IPS-15b (cell line): ENCODE data around the gene FOXP4.

Experiments used
- H3K27me3 ChIP-seq: one replicate; pipeline ENCODE4 v1.6.1; 2013; ENCODE audit warnings: low read length; ENCODE audit not compliant: control insufficient read depth, insufficient read depth
- H3K36me3 ChIP-seq: one replicate; pipeline ENCODE4 v1.6.1; 2013; ENCODE audit warnings: low read length; ENCODE audit not compliant: control insufficient read depth, insufficient read depth
- H3K4me1 ChIP-seq: one replicate; pipeline ENCODE4 v1.6.1; 2013; ENCODE audit warnings: mild to moderate bottlenecking, low read length; ENCODE audit not compliant: control insufficient read depth, insufficient read depth
- H3K4me3 ChIP-seq: one replicate; pipeline ENCODE4 v1.5.1; 2013; ENCODE audit warnings: low read depth, low read length
- H3K9ac ChIP-seq: one replicate; pipeline ENCODE4 v1.6.1; 2013; ENCODE audit warnings: low read depth, mild to moderate bottlenecking, low read length
- H3K9me3 ChIP-seq: one replicate; pipeline ENCODE4 v1.6.1; 2013; ENCODE audit warnings: mild to moderate bottlenecking, low read length; ENCODE audit not compliant: control insufficient read depth, insufficient read depth

FOXP4 gene

DNA sequence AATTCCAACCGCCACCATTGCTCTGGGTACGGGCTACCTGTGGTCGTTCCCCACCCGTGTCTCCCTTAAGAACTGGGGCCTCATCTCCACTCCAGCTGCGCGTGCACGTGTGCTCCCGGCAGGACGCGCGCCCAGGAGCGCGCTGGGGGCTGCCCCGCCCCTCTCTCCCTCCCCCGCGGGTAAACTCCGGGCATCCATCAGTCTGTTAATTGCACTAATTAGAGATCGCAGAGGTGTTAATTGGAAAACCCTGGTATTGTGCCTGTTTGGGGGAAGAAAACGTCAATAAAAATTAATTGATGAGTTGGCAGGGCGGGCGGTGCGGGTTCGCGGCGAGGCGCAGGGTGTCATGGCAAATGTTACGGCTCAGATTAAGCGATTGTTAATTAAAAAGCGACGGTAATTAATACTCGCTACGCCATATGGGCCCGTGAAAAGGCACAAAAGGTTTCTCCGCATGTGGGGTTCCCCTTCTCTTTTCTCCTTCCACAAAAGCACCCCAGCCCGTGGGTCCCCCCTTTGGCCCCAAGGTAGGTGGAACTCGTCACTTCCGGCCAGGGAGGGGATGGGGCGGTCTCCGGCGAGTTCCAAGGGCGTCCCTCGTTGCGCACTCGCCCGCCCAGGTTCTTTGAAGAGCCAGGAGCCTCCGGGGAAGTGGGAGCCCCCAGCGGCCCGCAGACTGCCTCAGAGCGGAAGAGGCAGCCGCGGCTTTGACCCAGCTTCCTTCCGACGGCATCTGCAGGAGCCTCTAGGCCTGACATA is 14.4 kb downstream of the FOXP4 start:
- H3K9ac ChIP-seq, result no peak overlapping the region
- H3K36me3 ChIP-seq, result peaks cover 1% of the 10 kb centered on the region
- H3K4me3 ChIP-seq, result peak overlapping the region; percentile 74
- no peaks in the 10 kb centered on the region for H3K9me3 ChIP-seq
- H3K4me1 ChIP-seq, result peaks cover 34% of the 10 kb centered on the region
- peaks cover 43% of the 10 kb centered on the region for H3K27me3 ChIP-seq

DNA sequence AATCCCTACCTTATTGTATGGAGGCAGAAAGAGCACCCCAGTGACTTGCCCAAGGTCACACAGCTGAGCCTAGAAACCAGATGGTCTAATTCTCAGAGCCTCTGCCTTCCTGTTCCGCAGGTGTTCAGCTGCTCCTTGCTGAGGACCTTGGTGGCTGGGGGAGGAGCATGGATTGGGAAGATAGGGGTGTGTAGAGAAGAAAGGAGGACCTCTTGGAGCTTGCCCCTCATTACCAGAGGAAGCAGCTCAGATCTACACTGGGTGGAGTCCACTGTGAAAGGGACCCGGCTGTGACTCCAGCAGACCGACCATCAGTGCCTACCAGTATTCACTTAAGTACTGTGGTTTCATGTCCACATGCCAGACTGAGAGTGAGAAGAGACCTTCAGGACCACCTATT is 15.2 kb downstream of the FOXP4 start:
- Histone ChIP-seq H3K9ac (no peak overlapping the region), H3K4me3 (peak overlapping the region; percentile 74), H3K36me3 (peaks cover 9% of the 10 kb centered on the region), H3K27me3 (peaks cover 43% of the 10 kb centered on the region), H3K9me3 (no peaks in the 10 kb centered on the region), H3K4me1 (peaks cover 34% of the 10 kb centered on the region)

DNA sequence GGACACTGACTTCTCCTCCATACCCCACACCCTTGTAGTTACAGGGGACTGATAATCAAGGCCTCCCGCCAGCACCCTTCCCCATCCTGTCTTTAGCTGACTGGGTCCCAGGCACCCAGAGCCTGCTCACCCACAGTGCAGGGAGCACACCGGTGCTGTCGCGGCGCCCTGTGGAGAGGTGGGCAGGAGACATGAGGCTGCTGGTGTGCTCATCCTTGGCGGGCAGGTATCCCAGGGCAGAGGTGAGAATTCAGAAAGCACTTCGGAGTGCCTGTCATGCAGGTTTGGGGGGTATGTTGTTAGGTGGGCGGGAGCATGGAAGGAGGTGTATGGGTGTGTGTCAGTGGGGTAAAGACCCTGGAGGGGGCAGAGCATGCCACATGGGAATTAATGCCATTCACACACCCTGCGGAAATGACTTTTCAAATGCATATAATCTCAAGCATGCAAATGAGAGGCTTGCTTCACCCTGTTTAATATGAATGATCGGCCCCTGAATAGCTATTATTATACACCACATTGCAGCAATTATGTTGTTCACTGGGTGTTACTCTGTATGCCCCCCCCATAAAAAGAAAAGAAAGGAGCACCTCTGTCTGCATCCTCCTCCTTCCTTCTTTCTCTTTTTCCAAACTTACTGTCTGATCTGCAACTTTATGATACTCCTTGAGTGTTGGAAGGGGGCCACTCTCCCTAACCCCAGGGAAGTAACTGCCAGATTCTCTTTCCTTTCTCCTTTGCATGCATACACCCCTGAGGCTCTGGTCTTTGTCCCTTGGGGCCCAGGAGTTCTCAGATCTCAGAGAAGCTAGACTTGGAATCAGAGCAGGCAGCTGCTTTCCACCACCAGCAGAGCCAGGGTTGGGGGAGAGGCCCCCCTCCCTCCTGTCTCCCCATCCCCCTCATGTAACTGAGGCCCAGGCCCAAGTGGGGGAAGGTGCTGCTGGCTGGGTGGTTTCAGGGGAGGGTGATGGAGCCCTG is 16.0 kb downstream of the FOXP4 start:
- H3K4me1 ChIP-seq, result peaks cover 27% of the 10 kb centered on the region
- H3K27me3 ChIP-seq, result peaks cover 38% of the 10 kb centered on the region
- peak overlapping the region; percentile 74 for H3K4me3 ChIP-seq
- H3K36me3 ChIP-seq, result peaks cover 17% of the 10 kb centered on the region
- no peaks in the 10 kb centered on the region for H3K9me3 ChIP-seq
- no peak overlapping the region for H3K9ac ChIP-seq

DNA sequence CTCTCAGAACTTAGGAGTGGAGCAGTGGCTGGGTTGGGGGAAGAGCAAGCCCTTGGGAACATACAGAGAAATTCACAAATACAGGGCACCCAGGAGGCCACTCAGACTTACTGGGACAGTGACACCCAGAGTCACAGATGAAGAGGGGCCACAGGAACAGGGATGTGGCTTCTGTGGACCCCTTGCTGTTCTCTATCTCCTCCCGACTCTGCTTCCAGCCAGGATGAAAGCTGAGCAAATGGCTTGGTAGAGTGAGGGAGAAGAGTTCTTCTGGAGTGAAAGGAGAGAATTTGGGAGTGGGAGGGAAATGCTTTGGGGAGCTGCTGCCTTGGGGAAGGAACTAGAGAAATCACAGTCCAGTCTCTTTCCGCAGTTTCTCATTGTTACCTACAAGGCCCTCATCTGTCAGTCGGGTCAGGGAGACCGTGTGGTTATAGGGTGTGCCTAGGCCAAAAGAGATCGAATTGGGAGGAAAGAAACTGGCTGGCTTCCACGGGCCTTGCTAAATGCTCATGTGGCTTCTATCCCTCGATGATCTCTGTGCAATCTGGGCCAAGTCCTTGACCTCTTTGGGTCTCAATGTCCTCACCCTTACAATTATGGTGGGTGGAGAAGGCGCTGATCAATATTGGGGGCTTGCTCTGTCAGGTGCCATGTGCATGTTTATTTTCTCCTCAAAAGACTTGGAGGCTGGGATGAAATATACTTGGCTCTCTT is 17.0 kb downstream of the FOXP4 start:
- H3K4me1 ChIP-seq, result peaks cover 21% of the 10 kb centered on the region
- peaks cover 19% of the 10 kb centered on the region for H3K36me3 ChIP-seq
- H3K27me3 ChIP-seq, result peaks cover 28% of the 10 kb centered on the region
- no peak overlapping the region for H3K9ac ChIP-seq
- no peak overlapping the region for H3K4me3 ChIP-seq
- no peaks in the 10 kb centered on the region for H3K9me3 ChIP-seq

DNA sequence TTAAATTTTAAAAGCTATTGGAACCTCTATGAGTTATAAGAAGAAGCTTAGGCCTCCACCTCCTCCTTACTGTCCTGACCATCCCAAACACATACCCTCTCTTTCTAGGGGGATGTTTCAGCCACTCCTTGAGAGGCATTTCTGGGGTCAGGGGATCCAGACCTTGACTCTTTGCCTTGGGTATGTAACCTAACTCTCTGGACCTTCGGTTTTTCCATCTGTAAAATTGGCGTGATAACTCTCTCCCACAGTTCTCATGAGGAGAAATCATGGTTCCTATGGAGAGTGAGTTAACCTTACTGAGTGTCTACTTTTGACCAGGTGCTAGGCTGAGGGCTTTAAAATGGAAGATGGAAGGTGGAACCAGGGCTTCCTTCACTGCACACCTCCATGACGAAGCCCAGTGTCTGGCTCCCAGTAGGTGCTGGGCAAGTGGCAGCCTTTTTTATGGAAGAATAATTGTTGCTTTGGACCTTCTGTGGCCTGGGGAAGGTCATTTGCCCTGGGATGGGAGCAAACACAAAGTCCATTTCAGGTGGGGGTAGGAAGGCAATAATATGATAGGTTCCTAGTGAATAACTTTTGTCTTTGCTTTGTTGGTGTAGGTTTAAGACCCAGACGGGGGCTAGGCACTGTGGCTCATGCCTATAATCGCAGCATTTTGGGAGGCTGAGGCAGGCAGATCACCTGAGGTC is 18.4 kb downstream of the FOXP4 start:
- Histone ChIP-seq H3K9ac (no peak overlapping the region), H3K36me3 (peaks cover 19% of the 10 kb centered on the region), H3K27me3 (peaks cover 15% of the 10 kb centered on the region), H3K9me3 (no peaks in the 10 kb centered on the region), H3K4me3 (no peak overlapping the region), H3K4me1 (peaks cover 31% of the 10 kb centered on the region)

DNA sequence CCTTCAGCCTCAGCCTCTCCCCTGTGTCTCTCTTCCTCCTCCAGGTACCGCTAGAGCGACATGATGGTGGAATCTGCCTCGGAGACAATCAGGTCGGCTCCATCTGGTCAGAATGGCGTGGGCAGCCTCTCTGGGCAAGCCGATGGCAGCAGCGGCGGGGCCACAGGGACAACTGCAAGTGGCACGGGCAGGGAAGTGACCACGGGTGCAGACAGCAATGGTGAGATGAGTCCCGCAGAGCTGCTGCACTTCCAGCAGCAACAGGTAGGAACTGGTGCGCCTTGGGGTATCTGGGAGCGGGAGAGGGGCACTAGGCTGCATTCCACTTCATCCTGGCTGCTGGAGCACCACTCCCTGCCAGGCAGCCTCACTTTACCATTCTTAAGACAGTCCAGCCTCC is 19.5 kb downstream of the FOXP4 start:
- Histone ChIP-seq H3K27me3 (peaks cover 7% of the 10 kb centered on the region), H3K9me3 (no peaks in the 10 kb centered on the region), H3K36me3 (peaks cover 19% of the 10 kb centered on the region), H3K9ac (no peak overlapping the region), H3K4me1 (peaks cover 39% of the 10 kb centered on the region), H3K4me3 (no peak overlapping the region)

DNA sequence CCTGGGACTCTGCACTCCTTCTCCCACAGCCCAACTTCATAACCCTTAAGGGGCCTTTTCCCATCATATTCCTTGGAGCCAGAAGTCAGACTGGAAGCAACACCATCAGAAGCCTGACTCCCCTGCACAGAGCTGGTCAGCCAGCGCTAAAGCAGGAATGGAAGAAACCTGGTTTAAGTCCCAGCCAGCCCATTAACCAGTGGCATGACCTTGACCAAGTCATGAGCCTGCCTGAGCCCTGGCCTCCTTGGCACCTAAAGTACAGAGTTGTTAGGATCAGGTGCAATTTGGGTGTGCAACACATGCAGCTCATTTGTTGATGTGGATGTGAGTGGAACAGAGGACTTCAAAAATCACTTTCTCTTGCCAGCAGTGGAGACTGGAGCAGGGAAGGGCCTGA is 20.8 kb downstream of the FOXP4 start:
- Histone ChIP-seq H3K4me3 (no peak overlapping the region), H3K36me3 (peaks cover 19% of the 10 kb centered on the region), H3K4me1 (peaks cover 39% of the 10 kb centered on the region), H3K9me3 (no peaks in the 10 kb centered on the region), H3K9ac (no peak overlapping the region), H3K27me3 (peaks cover 2% of the 10 kb centered on the region)

DNA sequence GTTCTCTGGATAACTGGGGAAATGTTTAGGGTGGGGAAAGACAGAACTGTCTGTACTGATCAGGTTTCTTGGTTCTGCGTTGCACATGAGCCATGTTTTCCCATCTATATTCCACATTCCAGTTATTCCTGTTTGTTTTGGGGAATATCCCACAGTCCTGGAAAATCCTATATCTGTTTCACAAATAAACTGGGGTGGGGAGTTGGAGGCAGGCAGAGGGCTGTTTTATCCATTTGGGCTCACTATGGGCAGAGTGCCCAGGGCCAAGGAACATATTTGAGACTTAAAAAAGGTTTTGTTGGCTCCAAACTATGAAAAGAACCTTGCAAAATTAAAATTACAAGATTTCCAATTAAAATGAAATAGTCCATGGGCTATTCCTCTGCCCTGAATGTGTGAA is 21.5 kb downstream of the FOXP4 start:
- Histone ChIP-seq H3K4me1 (peaks cover 33% of the 10 kb centered on the region), H3K9ac (no peak overlapping the region), H3K27me3 (peaks cover 2% of the 10 kb centered on the region), H3K9me3 (no peaks in the 10 kb centered on the region), H3K36me3 (peaks cover 19% of the 10 kb centered on the region), H3K4me3 (no peak overlapping the region)

DNA sequence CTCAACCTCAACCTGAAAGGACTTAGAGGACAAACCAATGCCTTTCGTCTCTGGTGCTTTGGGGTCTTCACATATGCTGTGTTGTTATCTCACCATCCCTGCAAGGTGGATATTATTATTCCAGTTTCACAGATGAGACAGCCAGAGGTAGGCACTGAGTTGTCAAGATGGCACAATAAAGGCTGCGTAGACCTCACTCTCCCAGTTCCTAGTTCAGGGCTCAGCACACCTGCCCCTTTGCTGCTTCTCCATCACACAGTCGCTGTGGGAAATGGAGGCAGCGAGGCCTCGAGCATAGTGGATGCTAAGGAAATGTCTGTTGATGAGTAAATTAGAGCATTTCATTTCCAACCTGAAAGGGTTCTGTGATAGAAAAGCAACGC is 22.0 kb downstream of the FOXP4 start:
- H3K36me3 ChIP-seq, result peaks cover 19% of the 10 kb centered on the region
- H3K27me3 ChIP-seq, result peaks cover 2% of the 10 kb centered on the region
- H3K9me3 ChIP-seq, result no peaks in the 10 kb centered on the region
- peaks cover 35% of the 10 kb centered on the region for H3K4me1 ChIP-seq
- H3K4me3 ChIP-seq, result no peak overlapping the region
- H3K9ac ChIP-seq, result no peak overlapping the region

DNA sequence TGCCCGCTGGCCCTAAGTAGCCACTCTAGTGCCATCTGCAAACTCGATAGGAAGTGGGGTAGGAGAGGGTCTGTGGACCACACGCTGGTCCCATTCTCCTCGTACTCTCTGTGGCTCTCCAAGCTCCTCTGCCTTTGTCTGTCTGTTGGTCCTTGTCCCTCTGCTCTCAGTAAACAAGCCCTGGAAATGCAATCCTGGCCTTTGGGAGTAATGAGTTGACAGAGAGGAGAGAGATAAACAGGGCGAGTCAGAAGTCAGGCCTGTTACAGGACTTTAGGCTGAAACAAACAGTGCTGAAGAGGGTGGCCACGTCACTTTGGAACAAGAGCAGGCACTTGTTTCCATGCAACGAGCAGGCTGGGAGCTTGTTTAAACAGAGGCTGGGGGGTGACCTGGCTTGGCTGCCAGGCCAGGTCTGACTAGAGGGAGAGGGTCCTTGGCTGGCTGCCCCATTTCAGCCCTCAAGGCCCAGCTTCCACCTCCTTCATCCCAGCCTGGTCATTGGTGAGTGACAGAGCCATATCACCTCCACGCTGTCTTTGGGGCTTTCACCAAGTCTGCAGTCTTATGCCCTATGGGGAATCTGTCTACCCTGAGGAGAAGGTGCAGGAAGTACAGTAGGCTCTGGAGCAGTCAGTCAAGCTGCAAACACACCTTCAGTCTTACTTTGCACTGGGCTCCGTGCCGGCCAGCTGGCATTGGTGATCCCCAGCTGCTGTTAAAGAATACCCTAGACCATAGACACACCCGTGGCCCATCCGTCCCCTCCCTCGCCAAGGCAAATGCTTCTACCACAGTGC is 22.6 kb downstream of the FOXP4 start:
- no peak overlapping the region for H3K9ac ChIP-seq
- H3K27me3 ChIP-seq, result peaks cover 2% of the 10 kb centered on the region
- H3K36me3 ChIP-seq, result peaks cover 19% of the 10 kb centered on the region
- H3K9me3 ChIP-seq, result no peaks in the 10 kb centered on the region
- H3K4me3 ChIP-seq, result no peak overlapping the region
- H3K4me1 ChIP-seq, result peaks cover 39% of the 10 kb centered on the region
